H1 (cell line): Measurements from ENCODE around the gene KLF7. TPM values are rescaled to one million over a fixed set of nuclear protein-coding genes. Genes with fewer than 3 reads are reported as not detected.

Source experiments
- CTCF ChIA-PET: fragments of 300-600 bp; sonication (Branson Sonifier 250); formaldehyde crosslinking; loops from one replicate; lab custom pipeline; 2021; ENCODE audit not compliant: partially characterized antibody; lab: Charles Lee
- POLR2A ChIA-PET: fragments of 300-600 bp; sonication (Branson Sonifier 250); formaldehyde crosslinking; loops from one replicate; lab custom pipeline; 2021; ENCODE audit warnings: inconsistent platforms; ENCODE audit not compliant: partially characterized antibody; lab: Charles Lee
- DNase-seq, 2 experiments: peaks; one replicate each; pipeline versions ENCODE4 v3.0.0 to v3.0.0-alpha.2; 2010 to 2022; ENCODE audit warnings: low spot score in 2 of 2, low read depth in 1 of 2, mixed read lengths in 1 of 2
- FAIRE-seq: peaks from 2 replicates; lab custom pipeline; 2011; peaks lifted over from hg19 to GRCh38; lab: Jason Lieb, UNC
- H2AFZ ChIP-seq: 2 replicates; pipeline ENCODE4 v1.8.1; 2012; ENCODE audit warnings: low read length, inconsistent platforms
- H2AK5ac ChIP-seq: 2 replicates; pipeline ENCODE4 v1.6.1; 2013; ENCODE audit warnings: low read depth, low read length
- H2BK120ac ChIP-seq: replicated peaks from 2 replicates; pipeline ENCODE3; 2013; ENCODE audit warnings: low read depth, low read length, inconsistent platforms
- H2BK12ac ChIP-seq: 2 replicates; pipeline ENCODE4 v1.6.1; 2013; ENCODE audit warnings: low read depth, low read length
- H2BK15ac ChIP-seq: 2 replicates; pipeline ENCODE4 v1.6.1; 2013; ENCODE audit warnings: low read length
- H2BK20ac ChIP-seq: 2 replicates; pipeline ENCODE4 v1.6.1; 2013; ENCODE audit warnings: low read length
- H2BK5ac ChIP-seq: 2 replicates; pipeline ENCODE4 v1.6.1; 2013; ENCODE audit warnings: low read depth, low read length
- H3K14ac ChIP-seq: 2 replicates; pipeline ENCODE4 v1.6.1; 2013; ENCODE audit warnings: inconsistent platforms; ENCODE audit not compliant: insufficient read length
- H3K18ac ChIP-seq: 2 replicates; pipeline ENCODE4 v1.6.1; 2013; ENCODE audit warnings: low read length; ENCODE audit errors: extremely low read depth
- H3K23ac ChIP-seq: 2 replicates; pipeline ENCODE4 v1.6.1; 2013; ENCODE audit warnings: inconsistent platforms; ENCODE audit not compliant: insufficient read length
- H3K23me2 ChIP-seq: 2 replicates; pipeline ENCODE4 v1.6.1; 2013; ENCODE audit warnings: low read depth, low read length
- H3K27ac ChIP-seq: 2 replicates; pipeline ENCODE4 v1.6.1; 2011; ENCODE audit warnings: low read depth, low read length, inconsistent platforms
- H3K27me3 ChIP-seq, 4 experiments: replicated peaks in 1 of 4; 1 replicate in 1 of 4; 2 replicates in 3 of 4; pipeline versions ENCODE4 v1.6.1 to v1.8.1; 2011 to 2013; ENCODE audit warnings: low read length in 3 of 4, mild to moderate bottlenecking in 3 of 4, inconsistent platforms in 2 of 4, mixed read lengths in 2 of 4, moderate library complexity in 1 of 4; ENCODE audit not compliant: control insufficient read depth in 3 of 4, insufficient read depth in 3 of 4; ENCODE audit errors: extremely low read depth in 1 of 4
- H3K36me3 ChIP-seq, 4 experiments: 2 replicates each; pipeline versions ENCODE4 v1.6.1 to v1.8.1; 2011 to 2013; ENCODE audit warnings: mild to moderate bottlenecking in 4 of 4, low read length in 3 of 4, moderate library complexity in 2 of 4, control low read depth in 1 of 4, inconsistent platforms in 1 of 4; ENCODE audit not compliant: insufficient read depth in 4 of 4, control insufficient read depth in 2 of 4
- H3K4ac ChIP-seq: replicated peaks from 2 replicates; pipeline ENCODE3; 2013; ENCODE audit warnings: low read length, low read depth, mixed read lengths, inconsistent platforms; ENCODE audit not compliant: insufficient read length
- H3K4me1 ChIP-seq, 4 experiments: replicated peaks in 1 of 4; 1 replicate in 1 of 4; 2 replicates in 3 of 4; pipeline versions ENCODE4 v1.6.1 to v1.8.1; 2011 to 2013; ENCODE audit warnings: low read length in 3 of 4, inconsistent platforms in 2 of 4, mixed read lengths in 1 of 4; ENCODE audit not compliant: insufficient read depth in 4 of 4, control insufficient read depth in 3 of 4
- H3K4me2 ChIP-seq, 2 experiments: 2 replicates each; pipeline versions ENCODE4 v1.6.1 to v1.8.1; 2011 to 2013; ENCODE audit warnings: low read depth in 2 of 2, low read length in 2 of 2, control low read depth in 1 of 2, inconsistent platforms in 1 of 2, mild to moderate bottlenecking in 1 of 2; ENCODE audit not compliant: insufficient read depth in 1 of 2
- H3K4me3 ChIP-seq, 4 experiments: fragments of 200-600, 300-600 bp in 1 of 4; sonication (generic), shearing (Covaris generic), sonication (Bioruptor Twin) in 1 of 4; 2 replicates each; pipeline versions ENCODE4 v1.5.1 to v1.8.1; 2011 to 2016; ENCODE audit warnings: low read length in 4 of 4, low read depth in 3 of 4, control low read depth in 2 of 4, inconsistent platforms in 2 of 4, mild to moderate bottlenecking in 2 of 4, mixed read lengths in 1 of 4, moderate library complexity in 1 of 4; ENCODE audit not compliant: insufficient read depth in 2 of 4; ENCODE audit errors: extremely low read depth in 1 of 4
- H3K56ac ChIP-seq: replicated peaks from 2 replicates; pipeline ENCODE3; 2013; ENCODE audit warnings: low read depth, mild to moderate bottlenecking, mixed read lengths, low read length, inconsistent platforms; ENCODE audit not compliant: insufficient read length
- H3K79me1 ChIP-seq: 2 replicates; pipeline ENCODE4 v1.6.1; 2013; ENCODE audit warnings: low read depth, low read length, control low read depth
- H3K79me2 ChIP-seq, 2 experiments: 2 replicates each; pipeline versions ENCODE4 v1.6.1 to v1.8.1; 2012 to 2013; ENCODE audit warnings: low read length in 2 of 2, mild to moderate bottlenecking in 2 of 2, inconsistent platforms in 1 of 2; ENCODE audit not compliant: insufficient read depth in 2 of 2, control insufficient read depth in 1 of 2
- H3K9ac ChIP-seq, 4 experiments: replicated peaks in 1 of 4; 1 replicate in 1 of 4; 2 replicates in 3 of 4; pipeline versions ENCODE4 v1.6.1 to v1.8.1; 2011 to 2013; ENCODE audit warnings: low read depth in 3 of 4, low read length in 3 of 4, control low read depth in 2 of 4, mild to moderate bottlenecking in 2 of 4, moderate library complexity in 2 of 4, inconsistent platforms in 1 of 4; ENCODE audit errors: extremely low read depth in 1 of 4
- H3K9me3 ChIP-seq, 2 experiments: 2 replicates each; pipeline versions ENCODE4 v1.6.1 to v1.8.1; 2012 to 2013; ENCODE audit warnings: mild to moderate bottlenecking in 2 of 2, moderate library complexity in 2 of 2, control low read depth in 1 of 2, inconsistent platforms in 1 of 2, low read depth in 1 of 2, low read length in 1 of 2, mixed read lengths in 1 of 2; ENCODE audit not compliant: insufficient read depth in 2 of 2
- H4K20me1 ChIP-seq, 2 experiments: replicated peaks in 1 of 2; 2 replicates each; pipeline versions ENCODE3 to v1.8.1; 2011 to 2013; ENCODE audit warnings: inconsistent platforms in 2 of 2, low read length in 2 of 2, mild to moderate bottlenecking in 1 of 2; ENCODE audit not compliant: insufficient read depth in 2 of 2, control insufficient read depth in 1 of 2
- H4K5ac ChIP-seq: 2 replicates; pipeline ENCODE4 v1.6.1; 2013; ENCODE audit warnings: low read length, low read depth, mixed read lengths, inconsistent platforms; ENCODE audit not compliant: insufficient read length
- H4K8ac ChIP-seq: 2 replicates; pipeline ENCODE4 v1.8.0; 2013; ENCODE audit warnings: mild to moderate bottlenecking, moderate library complexity, low read length, inconsistent platforms; ENCODE audit not compliant: insufficient read depth; ENCODE audit errors: extremely low read depth
- H4K91ac ChIP-seq: replicated peaks from 2 replicates; pipeline ENCODE3; 2013; ENCODE audit warnings: low read length, mixed read lengths, inconsistent platforms; ENCODE audit not compliant: insufficient read length
- CHD2 ChIP-seq: IDR thresholded peaks from 2 replicates; pipeline ENCODE4 v1.6.1; 2012; ENCODE audit warnings: low read length, improper control_type of control experiment
- EGR1 ChIP-seq: IDR thresholded peaks from 2 replicates; pipeline ENCODE4 v1.6.1; 2011; ENCODE audit warnings: low read depth, low read length, borderline replicate concordance
- EZH2 ChIP-seq: fragments of 200-600 bp; sonication (generic); IDR thresholded peaks from 2 replicates; pipeline ENCODE4 v1.7.1; 2012; ENCODE audit warnings: low read depth, mild to moderate bottlenecking, moderate library complexity, low read length, inconsistent platforms; ENCODE audit not compliant: severe bottlenecking
- HDAC2 ChIP-seq, 2 experiments: fragments of 300-600 bp in 1 of 2; sonication (generic) in 1 of 2; IDR thresholded peaks; 2 replicates each; pipeline ENCODE4 v1.6.1; 2011 to 2012; ENCODE audit warnings: low read depth in 2 of 2, low read length in 2 of 2, mild to moderate bottlenecking in 2 of 2, moderate library complexity in 2 of 2, borderline replicate concordance in 1 of 2, inconsistent platforms in 1 of 2
- MAFK ChIP-seq: IDR thresholded peaks from 2 replicates; pipeline ENCODE4 v1.6.1; 2012; ENCODE audit warnings: low read depth, mild to moderate bottlenecking, improper control_type of control experiment, low read length
- PHF8 ChIP-seq: fragments of 200-600 bp; sonication (generic); conservative IDR thresholded peaks from 2 replicates; pipeline ENCODE4 v1.7.1; 2012; ENCODE audit warnings: low read depth, mild to moderate bottlenecking, inconsistent platforms, low read length, moderate library complexity
- RFX5 ChIP-seq: IDR thresholded peaks from 2 replicates; pipeline ENCODE4 v1.6.1; 2011; ENCODE audit warnings: low read depth, low read length, improper control_type of control experiment, borderline replicate concordance
- SP4 ChIP-seq: IDR thresholded peaks from 2 replicates; pipeline ENCODE4 v1.6.1; 2012; ENCODE audit warnings: low read length, inconsistent platforms
- TAF7 ChIP-seq: optimal IDR thresholded peaks from 2 replicates; pipeline ENCODE3; 2011; ENCODE audit warnings: low read depth, mild to moderate bottlenecking, inconsistent platforms, low read length, moderate library complexity, borderline replicate concordance
- YY1 ChIP-seq: IDR thresholded peaks from 2 replicates; pipeline ENCODE4 v1.6.1; 2011; ENCODE audit warnings: low read depth, mild to moderate bottlenecking, low read length
- WGBS, 2 experiments: shearing (Covaris generic) in 1 of 2; methylation state at CpG; one replicate each; pipeline versions ENCODE4 v1.1.6 to v1.1.7; 2013 to 2015; ENCODE audit warnings: low lambda C conversion rate in 2 of 2, mixed read lengths in 2 of 2, inconsistent platforms in 1 of 2, low coverage in 1 of 2, missing lambda C conversion rate in 1 of 2; ENCODE audit not compliant: insufficient replicate concordance in 2 of 2, insufficient coverage in 1 of 2, insufficient read length in 1 of 2; ENCODE audit errors: extremely low coverage in 1 of 2, missing lambda C conversion rate in 1 of 2; 5-methylcytosine and 5-hydroxymethylcytosine counted together
- polyA plus RNA-seq, 7 experiments: library from polyadenylated mRNA; depleted of rRNA in 3 of 7; stranded (reverse) in 5 of 7; unstranded in 2 of 7; fragments of >200 nt in 5 of 7; fragments of 200-250 nt in 2 of 7; gene quantifications; 1 replicate in 5 of 7; 2 replicates in 1 of 7; 4 replicates in 1 of 7; pipeline versions ENCODE4 v1.2.1 to v1.2.3, GENCODE V29; 2011 to 2013; ENCODE audit warnings: missing spikeins in 2 of 7, mixed read lengths in 2 of 7
- total RNA-seq: library from RNA; stranded (reverse); fragmentation: NEBNext Ultra II Directional; extraction: Animal tissue kit (Norgen Biotek cat#: 25700); gene quantifications from 2 replicates; pipeline ENCODE4 v1.2.1, GENCODE V29; 2021
- TF ChIP-seq, protein P1 (sequence below): IDR thresholded peaks from 2 replicates; pipeline ENCODE4 v1.6.1; 2012; ENCODE audit warnings: low read length, inconsistent platforms

Gene KLF7
- total and polyA plus RNA-seq, 2 of the 8 experiments (the other 6 are each of a cell fraction or from before 2014, with no cell fraction given): 9.6 to 23.3 TPM

- Histone ChIP-seq H2BK120ac (no peak overlapping the region), H3K56ac (no peak overlapping the region), H4K5ac (no peak overlapping the region), H3K79me1 (no peaks in the 10 kb centered on the region), H3K27ac (no peak overlapping the region), H2BK12ac (no peak overlapping the region), H2BK5ac (no peak overlapping the region), H3K4me2 (no peak overlapping the region), H3K9me3 (no peaks in the 10 kb centered on the region), H3K4ac (no peak overlapping the region), H2AK5ac (no peak overlapping the region), H3K4me1 (no peaks in the 10 kb centered on the region), H3K36me3 (no peaks in the 10 kb centered on the region), H2AFZ (no peak overlapping the region), H3K27me3 (no peaks in the 10 kb centered on the region), H3K79me2 (no peaks in the 10 kb centered on the region), H2BK20ac (no peak overlapping the region), H3K18ac (no peak overlapping the region), H4K91ac (no peak overlapping the region), H2BK15ac (no peak overlapping the region), H3K23ac (no peak overlapping the region), H3K14ac (no peak overlapping the region), H3K9ac (no peak overlapping the region), H3K23me2 (no peaks in the 10 kb centered on the region), H3K4me3 (no peak overlapping the region), H4K8ac (no peak overlapping the region), H4K20me1 (no peaks in the 10 kb centered on the region)
- 81% methylated on average over 1 of the region's 1 CpG; no CpG with 5 or more reads in 1 of the 2 experiments for WGBS, 2 experiments
- DNase-seq: no peak
- no peak for FAIRE-seq
- ChIA-PET CTCF (interaction anchor here (0.8 to 1.3 kb wide), 2 partner anchors 10 to 93 kb away, joined by 3 to 4 read pairs; no protein-coding TSS in a partner anchor), POLR2A (no interaction called here)
- no peak for TF ChIP-seq EGR1
- TF ChIP-seq SP4: no peak
- TF ChIP-seq YY1: no peak
- no peak for TF ChIP-seq MAFK
- no peak for TF ChIP-seq EZH2
- no peak for TF ChIP-seq CHD2
- TF ChIP-seq RFX5: no peak
- TF ChIP-seq, protein P1, sequence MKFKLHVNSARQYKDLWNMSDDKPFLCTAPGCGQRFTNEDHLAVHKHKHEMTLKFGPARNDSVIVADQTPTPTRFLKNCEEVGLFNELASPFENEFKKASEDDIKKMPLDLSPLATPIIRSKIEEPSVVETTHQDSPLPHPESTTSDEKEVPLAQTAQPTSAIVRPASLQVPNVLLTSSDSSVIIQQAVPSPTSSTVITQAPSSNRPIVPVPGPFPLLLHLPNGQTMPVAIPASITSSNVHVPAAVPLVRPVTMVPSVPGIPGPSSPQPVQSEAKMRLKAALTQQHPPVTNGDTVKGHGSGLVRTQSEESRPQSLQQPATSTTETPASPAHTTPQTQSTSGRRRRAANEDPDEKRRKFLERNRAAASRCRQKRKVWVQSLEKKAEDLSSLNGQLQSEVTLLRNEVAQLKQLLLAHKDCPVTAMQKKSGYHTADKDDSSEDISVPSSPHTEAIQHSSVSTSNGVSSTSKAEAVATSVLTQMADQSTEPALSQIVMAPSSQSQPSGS: no peak
- no peak for TF ChIP-seq HDAC2 (IDR thresholded peaks at IDR 0.05; ENCODE audit: borderline replicate concordance in 1 of 2, low read depth in 2 of 2, low read length in 2 of 2)
- TF ChIP-seq PHF8: no peak
- no peak for TF ChIP-seq TAF7
Observed at GRCh38 chr2:207173641-207174040, 7.9 kb upstream of the KLF7 start.
